K562 (cell line): ENCODE results near the gene IBA57. TPM values are rescaled to one million over a fixed set of nuclear protein-coding genes. Genes with fewer than 3 reads are reported as not detected.

Source experiments
- CBFA2T2 ChIP-seq: fragments of 450-650 bp; conservative IDR thresholded peaks from 2 replicates; pipeline ENCODE4 v1.6.1; 2017; ENCODE audit warnings: mild to moderate bottlenecking
- CBX2 ChIP-seq: fragments of 200-600 bp; sonication (generic); IDR thresholded peaks from one replicate; pipeline ENCODE4 v1.6.1; 2012; ENCODE audit warnings: mild to moderate bottlenecking, low read length, inconsistent platforms; ENCODE audit not compliant: insufficient read depth, poor library complexity, severe bottlenecking
- CREB1 ChIP-seq, 2 experiments: sonication (generic) in 1 of 2; formaldehyde crosslinking in 1 of 2; IDR thresholded peaks; 2 replicates each; pipeline versions ENCODE4 v1.6.1 to v1.8.0; 2012 to 2022; ENCODE audit warnings: inconsistent platforms in 1 of 2, mild to moderate bottlenecking in 1 of 2, missing genetic modification reagents in 1 of 2, moderate library complexity in 1 of 2
- CREBBP ChIP-seq: IDR thresholded peaks from one replicate; pipeline ENCODE4 v1.6.1; 2012; ENCODE audit warnings: low read depth, mild to moderate bottlenecking, control low read depth, inconsistent platforms, low read length
- CSDE1 ChIP-seq, 2 experiments: fragments of 450-650 bp; IDR thresholded peaks; 2 replicates each; pipeline ENCODE4 v1.6.1; 2016; ENCODE audit warnings: mild to moderate bottlenecking in 1 of 2
- ESRRB ChIP-seq: fragments of 250-450 bp; sonication (Bioruptor Pico); IDR thresholded peaks from 2 replicates; pipeline ENCODE4 v1.5.0; 2020; ENCODE audit warnings: mild to moderate bottlenecking, moderate library complexity, borderline replicate concordance
- HMG20B ChIP-seq: fragments of 250-450 bp; sonication (Bioruptor Pico); IDR thresholded peaks from 2 replicates; pipeline ENCODE4 v1.5.0; 2021; ENCODE audit warnings: mild to moderate bottlenecking
- MED1 ChIP-seq: sonication (generic); formaldehyde crosslinking; IDR thresholded peaks from 2 replicates; pipeline ENCODE4 v1.8.1; 2023; ENCODE audit warnings: missing genetic modification reagents, borderline replicate concordance
- MXD1 ChIP-seq: fragments of 250-450 bp; sonication (Bioruptor Pico); IDR thresholded peaks from 2 replicates; pipeline ENCODE4 v1.8.0; 2021; ENCODE audit warnings: borderline replicate concordance, mild to moderate bottlenecking, moderate library complexity; ENCODE audit not compliant: poor library complexity, severe bottlenecking
- MYBL2 ChIP-seq, 2 experiments: fragments of 450-650 bp in 1 of 2; sonication (generic) in 1 of 2; formaldehyde crosslinking in 1 of 2; IDR thresholded peaks; 2 replicates each; pipeline versions ENCODE4 v1.6.1 to v1.8.1; 2017 to 2022; ENCODE audit warnings: borderline replicate concordance in 1 of 2, inconsistent platforms in 1 of 2, low read depth in 1 of 2, mild to moderate bottlenecking in 1 of 2, missing genetic modification reagents in 1 of 2, moderate library complexity in 1 of 2
- MYNN ChIP-seq, 2 experiments: sonication (generic); formaldehyde crosslinking in 1 of 2; IDR thresholded peaks; 2 replicates each; pipeline versions ENCODE4 v1.5.0 to v1.6.1; 2016 to 2020; ENCODE audit warnings: antibody characterized with exemption in 1 of 2, missing genetic modification reagents in 1 of 2
- SIN3B ChIP-seq: fragments of 450-650 bp; IDR thresholded peaks from 2 replicates; pipeline ENCODE4 v1.6.1; 2017; ENCODE audit warnings: low read depth, mild to moderate bottlenecking, moderate library complexity
- SIX5 ChIP-seq, 2 experiments: IDR thresholded peaks; 2 replicates each; pipeline ENCODE4 v1.6.1; 2011; ENCODE audit warnings: low read length in 2 of 2, borderline replicate concordance in 1 of 2, low read depth in 1 of 2, mild to moderate bottlenecking in 1 of 2, moderate library complexity in 1 of 2; ENCODE audit not compliant: insufficient read depth in 1 of 2
- TCF3 ChIP-seq: sonication (generic); formaldehyde crosslinking; IDR thresholded peaks from 2 replicates; pipeline ENCODE4 v1.4.0; 2020; ENCODE audit warnings: mild to moderate bottlenecking, missing genetic modification reagents
- TEAD4 ChIP-seq, 2 experiments: sonication (generic) in 1 of 2; formaldehyde crosslinking in 1 of 2; IDR thresholded peaks; 2 replicates each; pipeline versions ENCODE4 v1.6.1 to v1.8.0; 2012 to 2022; ENCODE audit warnings: borderline replicate concordance in 1 of 2, inconsistent platforms in 1 of 2, low read length in 1 of 2, mild to moderate bottlenecking in 1 of 2, missing genetic modification reagents in 1 of 2
- YY1 ChIP-seq, 3 experiments: IDR thresholded peaks; 2 replicates each; pipeline ENCODE4 v1.6.1; 2011; ENCODE audit warnings: low read length in 2 of 3, mild to moderate bottlenecking in 2 of 3, moderate library complexity in 2 of 3, borderline replicate concordance in 1 of 3, control low read depth in 1 of 3, low read depth in 1 of 3; ENCODE audit not compliant: insufficient read depth in 3 of 3, insufficient replicate concordance in 2 of 3, control insufficient read depth in 1 of 3, insufficient read length in 1 of 3; ENCODE audit errors: extremely low read depth in 1 of 3
- ZFX ChIP-seq: sonication (generic); formaldehyde crosslinking; IDR thresholded peaks from 2 replicates; pipeline ENCODE4 v1.8.0; 2022; ENCODE audit warnings: mild to moderate bottlenecking, missing genetic modification reagents, moderate library complexity
- ZNF740 ChIP-seq, 3 experiments: fragments of 200-800 bp in 1 of 3; sonication (Bioruptor generic) in 1 of 3; sonication (generic) in 1 of 3; formaldehyde crosslinking in 1 of 3; IDR thresholded peaks; 2 replicates each; pipeline versions ENCODE4 v1.6.1 to v1.8.0; 2016 to 2022; ENCODE audit warnings: mild to moderate bottlenecking in 2 of 3, missing compliant biosample characterization in 2 of 3, missing genetic modification characterization in 2 of 3, missing genetic modification reagents in 1 of 3
- polyA plus RNA-seq, 8 experiments: library from polyadenylated mRNA; depleted of rRNA in 4 of 8; stranded (reverse) in 5 of 8; unstranded in 3 of 8; fragments of >200 nt; fragmentation: Nextera tagmentation in 2 of 8; fragmentation: Illumina TruSeq in 1 of 8; extraction: Ambion mirVana in 2 of 8; extraction: Trizol in 1 of 8; gene quantifications; 2 replicates each; pipeline versions ENCODE4 v1.2.1 to v1.2.3, GENCODE V29; 2011 to 2014; ENCODE audit warnings: inconsistent platforms in 1 of 8, missing spikeins in 1 of 8
- total RNA-seq, 7 experiments: library from RNA; depleted of rRNA in 6 of 7; stranded (reverse); fragments of >200 nt in 6 of 7; fragmentation: Illumina TruSeq in 2 of 7; extraction: Trizol in 2 of 7; gene quantifications; 2 replicates each; pipeline versions ENCODE4 v1.2.1 to v1.2.3, GENCODE V29; 2011 to 2021; ENCODE audit warnings: low replicate concordance in 1 of 7
- TF ChIP-seq, protein P1 (sequence below): sonication (generic); formaldehyde crosslinking; IDR thresholded peaks from 2 replicates; pipeline ENCODE4 v1.8.0; 2023; ENCODE audit warnings: mild to moderate bottlenecking, missing genetic modification reagents

IBA57 gene
- total and polyA plus RNA-seq, 9 of the 15 experiments (the other 6 are each of a cell fraction or from before 2014, with no cell fraction given), result 0.77 to 15.5 (median 2.7) TPM

DNA sequence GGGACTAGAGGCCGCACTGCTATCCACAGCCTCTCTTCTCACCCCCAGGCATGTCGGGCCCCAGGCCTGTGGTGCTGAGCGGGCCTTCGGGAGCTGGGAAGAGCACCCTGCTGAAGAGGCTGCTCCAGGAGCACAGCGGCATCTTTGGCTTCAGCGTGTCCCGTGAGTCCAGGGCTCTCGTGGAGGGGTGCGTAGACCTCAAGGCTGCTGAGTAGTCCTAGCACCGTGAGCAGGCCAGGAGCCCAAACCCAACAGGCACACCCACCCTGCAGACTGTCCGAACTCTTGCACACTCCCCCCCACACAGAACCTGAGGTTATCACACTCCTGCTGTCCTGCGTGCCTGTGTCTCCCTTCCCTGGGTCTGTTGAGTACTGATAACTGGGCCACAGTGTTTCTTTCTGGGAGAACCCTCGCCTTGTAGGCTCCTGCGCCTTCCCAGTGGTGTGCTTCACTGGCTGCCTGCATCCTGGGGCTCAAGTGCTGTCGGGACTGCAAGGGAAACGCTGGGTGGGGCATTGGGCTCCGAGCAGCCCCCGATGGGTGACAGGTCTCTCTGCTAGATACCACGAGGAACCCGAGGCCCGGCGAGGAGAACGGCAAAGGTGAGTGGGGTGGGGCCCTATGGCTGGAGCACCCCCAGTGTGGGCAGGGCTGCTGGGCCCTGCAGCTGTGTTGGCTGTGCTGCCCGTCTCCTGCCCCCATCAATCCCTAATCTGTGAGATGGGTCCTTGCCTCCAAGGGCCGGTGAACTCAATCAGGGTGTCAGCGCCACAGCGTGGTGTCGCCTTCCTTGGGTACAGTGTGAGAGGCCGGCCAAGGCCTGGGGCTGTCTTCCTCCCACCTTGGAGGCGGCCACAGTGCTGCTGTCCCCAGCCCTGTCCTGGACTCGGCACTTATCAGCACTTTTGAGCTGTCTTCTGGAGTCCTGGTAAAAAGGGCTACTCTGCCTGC lies 19.9 kb upstream of the IBA57 start (continued):
- TF ChIP-seq MYBL2 (IDR thresholded peaks at IDR 0.05; ENCODE audit: low read depth) (no peak), MYBL2 (CRISPR knock-in tag; IDR thresholded peaks at IDR 0.05; ENCODE audit: borderline replicate concordance) (no peak), CBFA2T2 (peak; percentile 96), SIX5 (IDR thresholded peaks at IDR 0.05; ENCODE audit: borderline replicate concordance in 1 of 2, insufficient read depth in 1 of 2, low read depth in 1 of 2, low read length in 2 of 2) (no peak), ZFX (CRISPR knock-in tag) (0 out of 2 replicates have a peak, but pooled peaks have one; percentile 25), TEAD4 (IDR thresholded peaks at IDR 0.05; ENCODE audit: low read length) (peak; percentile 95), TEAD4 (CRISPR knock-in tag; IDR thresholded peaks at IDR 0.05; ENCODE audit: borderline replicate concordance) (no peak), MYNN (IDR thresholded peaks at IDR 0.05) (peak; percentile 91), MYNN (CRISPR knock-in tag; IDR thresholded peaks at IDR 0.05) (no peak), HMG20B (no peak), TCF3 (CRISPR knock-in tag) (peak; percentile 99), SIN3B (no peak), MXD1 (CRISPR knock-in tag) (no peak), CBX2 (no peak), ZNF740 (CRISPR knock-in tag; IDR thresholded peaks at IDR 0.05) (peak; percentile 88), ZNF740 (tag; IDR thresholded peaks at IDR 0.05) (peak in 1 of 2 experiments; percentile 74; a peak in 2 of 4 replicates), CREBBP (no peak), CSDE1 (IDR thresholded peaks at IDR 0.05) (no peak), MED1 (no peak), YY1 (IDR thresholded peaks at IDR 0.05; ENCODE audit: borderline replicate concordance in 1 of 3, control insufficient read depth in 1 of 3, extremely low read depth in 1 of 3, insufficient read depth in 3 of 3, insufficient read length in 1 of 3, insufficient replicate concordance in 2 of 3, low read depth in 1 of 3, low read length in 2 of 3) (peak in 1 of 3 experiments; percentile 13), ESRRB (CRISPR knock-in tag) (no peak), CREB1 (IDR thresholded peaks at IDR 0.05) (peak; percentile 65), CREB1 (CRISPR knock-in tag; IDR thresholded peaks at IDR 0.05) (0 out of 2 replicates have a peak, but pooled peaks have one; percentile 12)
- TF ChIP-seq, protein P1, sequence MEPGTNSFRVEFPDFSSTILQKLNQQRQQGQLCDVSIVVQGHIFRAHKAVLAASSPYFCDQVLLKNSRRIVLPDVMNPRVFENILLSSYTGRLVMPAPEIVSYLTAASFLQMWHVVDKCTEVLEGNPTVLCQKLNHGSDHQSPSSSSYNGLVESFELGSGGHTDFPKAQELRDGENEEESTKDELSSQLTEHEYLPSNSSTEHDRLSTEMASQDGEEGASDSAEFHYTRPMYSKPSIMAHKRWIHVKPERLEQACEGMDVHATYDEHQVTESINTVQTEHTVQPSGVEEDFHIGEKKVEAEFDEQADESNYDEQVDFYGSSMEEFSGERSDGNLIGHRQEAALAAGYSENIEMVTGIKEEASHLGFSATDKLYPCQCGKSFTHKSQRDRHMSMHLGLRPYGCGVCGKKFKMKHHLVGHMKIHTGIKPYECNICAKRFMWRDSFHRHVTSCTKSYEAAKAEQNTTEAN (CRISPR knock-in tag), result no peak
